DOHH2 (cell line): ENCODE data around the gene ADGRL4.
"Not testable (repeated sequence)": the region's sequence is repeated elsewhere in the genome, so short reads cannot be mapped to it uniquely, and the experiment has no call there.

Experiments used
- H3F3A ChIP-seq: fragments of 200-600 bp; sonication (generic), shearing (Covaris generic); 2 replicates; pipeline ENCODE4 v1.6.0; 2016; ENCODE audit warnings: antibody characterized with exemption, mild to moderate bottlenecking; ENCODE audit not compliant: control insufficient read depth, insufficient read depth
- H3K27ac ChIP-seq: fragments of 200-600 bp; sonication (generic); 2 replicates; pipeline ENCODE4 v1.5.1; 2014; ENCODE audit warnings: low read depth, mild to moderate bottlenecking, low read length, moderate library complexity
- H3K27me3 ChIP-seq: fragments of 200-600 bp; sonication (generic); 2 replicates; pipeline ENCODE4 v1.6.1; 2014; ENCODE audit warnings: mild to moderate bottlenecking, low read length, mixed read lengths; ENCODE audit not compliant: control insufficient read depth
- H3K36me3 ChIP-seq: fragments of 200-600 bp; sonication (generic); 2 replicates; pipeline ENCODE4 v1.6.1; 2014; ENCODE audit warnings: mild to moderate bottlenecking, low read length, moderate library complexity, mixed read lengths; ENCODE audit not compliant: control insufficient read depth
- H3K4me1 ChIP-seq: fragments of 200-600 bp; sonication (generic); 2 replicates; pipeline ENCODE4 v1.6.1; 2014; ENCODE audit warnings: mild to moderate bottlenecking, low read length, mixed read lengths; ENCODE audit not compliant: control insufficient read depth
- H3K4me2 ChIP-seq: fragments of 200-600 bp; sonication (generic); 2 replicates; pipeline ENCODE4 v1.6.0; 2014; ENCODE audit warnings: mild to moderate bottlenecking, low read length, moderate library complexity
- H3K4me3 ChIP-seq: fragments of 200-600 bp; sonication (generic); 2 replicates; pipeline ENCODE4 v1.5.1; 2014; ENCODE audit warnings: mild to moderate bottlenecking, low read length, mixed read lengths
- H3K79me2 ChIP-seq: fragments of 200-600 bp; sonication (generic); 2 replicates; pipeline ENCODE4 v1.6.1; 2014; ENCODE audit warnings: mild to moderate bottlenecking, low read length, mixed read lengths; ENCODE audit not compliant: control insufficient read depth
- H3K9me2 ChIP-seq: fragments of 200-600 bp; sonication (generic); replicated peaks from 2 replicates; pipeline ENCODE4 v1.6.1; 2014; ENCODE audit warnings: mild to moderate bottlenecking, low read length, mixed read lengths; ENCODE audit not compliant: control insufficient read depth
- H3K9me3 ChIP-seq: fragments of 200-600 bp; sonication (generic); 2 replicates; pipeline ENCODE4 v1.6.1; 2014; ENCODE audit warnings: antibody characterized with exemption, low read length, mixed read lengths; ENCODE audit not compliant: control insufficient read depth, insufficient read depth
- H4K20me1 ChIP-seq: fragments of 200-600 bp; sonication (generic); 2 replicates; pipeline ENCODE4 v1.6.0; 2014; ENCODE audit warnings: low read depth, mild to moderate bottlenecking, antibody characterized with exemption, low read length, moderate library complexity; ENCODE audit not compliant: control insufficient read depth, insufficient read depth
- EZH2phosphoT487 ChIP-seq: fragments of 200-600 bp; sonication (generic); IDR thresholded peaks from 2 replicates; pipeline ENCODE4 v1.6.1; 2017; ENCODE audit warnings: borderline replicate concordance, mild to moderate bottlenecking, antibody characterized with exemption, low read length, moderate library complexity, mixed read lengths
- TF ChIP-seq, protein P1 (sequence below): fragments of 200-600 bp; sonication (generic); IDR thresholded peaks from one replicate; pipeline ENCODE4 v1.5.1; 2014; ENCODE audit warnings: antibody characterized with exemption, mild to moderate bottlenecking, low read depth, low read length; ENCODE audit not compliant: poor library complexity, severe bottlenecking

The ADGRL4 gene

DNA sequence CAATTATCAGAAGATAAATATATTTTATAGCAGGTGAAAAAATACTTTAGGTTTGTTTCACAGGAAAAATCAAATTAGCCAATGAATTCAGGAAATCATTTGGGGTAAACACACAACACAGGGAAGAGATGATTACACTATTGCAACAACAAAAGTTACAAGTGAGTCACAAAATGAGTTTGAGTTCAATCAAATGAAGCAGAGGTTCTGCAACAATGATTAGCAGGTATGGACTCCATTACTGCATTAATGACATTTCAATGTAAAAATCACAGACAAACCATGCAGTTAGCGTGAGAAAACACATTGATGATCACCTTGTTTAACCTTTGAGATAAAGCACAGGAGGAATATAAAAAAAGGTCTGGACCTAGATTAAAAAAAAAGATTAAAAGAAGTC, 9.7 kb downstream of the ADGRL4 start:
- Histone ChIP-seq H3F3A (no peaks in the 10 kb centered on the region), H3K9me3 (no peaks in the 10 kb centered on the region), H3K79me2 (no peaks in the 10 kb centered on the region), H3K4me1 (no peaks in the 10 kb centered on the region), H3K27me3 (no peaks in the 10 kb centered on the region), H3K27ac (no peak overlapping the region), H3K9me2 (no peaks in the 10 kb centered on the region), H3K4me2 (no peak overlapping the region), H3K4me3 (no peak overlapping the region), H3K36me3 (no peaks in the 10 kb centered on the region), H4K20me1 (no peaks in the 10 kb centered on the region)
- TF ChIP-seq, protein P1, sequence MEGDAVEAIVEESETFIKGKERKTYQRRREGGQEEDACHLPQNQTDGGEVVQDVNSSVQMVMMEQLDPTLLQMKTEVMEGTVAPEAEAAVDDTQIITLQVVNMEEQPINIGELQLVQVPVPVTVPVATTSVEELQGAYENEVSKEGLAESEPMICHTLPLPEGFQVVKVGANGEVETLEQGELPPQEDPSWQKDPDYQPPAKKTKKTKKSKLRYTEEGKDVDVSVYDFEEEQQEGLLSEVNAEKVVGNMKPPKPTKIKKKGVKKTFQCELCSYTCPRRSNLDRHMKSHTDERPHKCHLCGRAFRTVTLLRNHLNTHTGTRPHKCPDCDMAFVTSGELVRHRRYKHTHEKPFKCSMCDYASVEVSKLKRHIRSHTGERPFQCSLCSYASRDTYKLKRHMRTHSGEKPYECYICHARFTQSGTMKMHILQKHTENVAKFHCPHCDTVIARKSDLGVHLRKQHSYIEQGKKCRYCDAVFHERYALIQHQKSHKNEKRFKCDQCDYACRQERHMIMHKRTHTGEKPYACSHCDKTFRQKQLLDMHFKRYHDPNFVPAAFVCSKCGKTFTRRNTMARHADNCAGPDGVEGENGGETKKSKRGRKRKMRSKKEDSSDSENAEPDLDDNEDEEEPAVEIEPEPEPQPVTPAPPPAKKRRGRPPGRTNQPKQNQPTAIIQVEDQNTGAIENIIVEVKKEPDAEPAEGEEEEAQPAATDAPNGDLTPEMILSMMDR, result no peak
- no peak for TF ChIP-seq EZH2phosphoT487

DNA sequence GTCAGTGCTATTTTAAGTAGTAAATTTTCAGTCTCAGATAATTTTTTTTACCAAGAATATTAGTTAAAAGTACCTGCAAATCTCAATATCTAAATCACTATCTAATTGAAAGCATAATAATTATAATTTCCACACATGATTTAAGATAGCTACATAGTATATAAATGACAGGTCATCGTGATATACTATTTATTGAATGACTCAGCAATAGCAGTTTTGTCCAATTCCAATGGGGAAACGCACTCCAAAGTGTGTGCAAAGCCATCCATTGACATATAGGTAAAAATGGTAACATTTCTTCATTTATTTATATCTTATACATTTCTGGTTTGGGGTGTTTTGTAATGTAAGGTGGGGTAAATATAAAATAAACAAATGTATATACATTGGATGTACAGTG, 19.5 kb downstream of the ADGRL4 start:
- Histone ChIP-seq H3F3A (no peaks in the 10 kb centered on the region), H3K9me2 (no peaks in the 10 kb centered on the region), H3K9me3 (no peaks in the 10 kb centered on the region), H3K4me3 (no peak overlapping the region), H3K27ac (no peak overlapping the region), H4K20me1 (no peaks in the 10 kb centered on the region), H3K27me3 (no peaks in the 10 kb centered on the region), H3K4me1 (no peaks in the 10 kb centered on the region), H3K4me2 (no peak overlapping the region), H3K79me2 (no peaks in the 10 kb centered on the region), H3K36me3 (no peaks in the 10 kb centered on the region)
- TF ChIP-seq, protein P1, result no peak
- no peak for TF ChIP-seq EZH2phosphoT487

DNA sequence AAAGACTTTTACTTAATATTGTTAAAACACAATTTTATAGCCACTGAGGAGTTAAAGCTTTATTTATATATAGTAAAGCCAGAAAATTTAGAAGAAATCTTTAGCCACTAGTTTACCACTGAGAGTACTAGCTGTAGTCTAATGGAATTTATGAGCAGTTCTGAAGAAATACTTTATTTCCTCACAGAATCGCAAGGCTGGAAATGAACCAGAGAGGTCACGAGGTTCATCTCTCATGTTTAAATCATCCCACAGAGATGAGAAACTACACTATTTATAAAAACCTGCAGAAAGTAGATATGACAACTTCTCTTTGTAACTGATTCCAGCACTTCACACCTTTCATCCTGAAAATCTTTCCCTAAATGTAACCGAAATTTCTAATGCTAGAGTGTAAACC, 26.0 kb downstream of the ADGRL4 start:
- no peaks in the 10 kb centered on the region for H3K4me1 ChIP-seq
- no peak for TF ChIP-seq EZH2phosphoT487
- TF ChIP-seq, protein P1, result no peak
- H3K27ac ChIP-seq, result no peak overlapping the region
- H3K9me2 ChIP-seq, result no peaks in the 10 kb centered on the region
- H3K9me3 ChIP-seq, result no peaks in the 10 kb centered on the region
- H3K4me3 ChIP-seq, result no peak overlapping the region
- no peaks in the 10 kb centered on the region for H3K79me2 ChIP-seq
- no peaks in the 10 kb centered on the region for H4K20me1 ChIP-seq
- no peaks in the 10 kb centered on the region for H3K27me3 ChIP-seq
- no peak overlapping the region for H3K4me2 ChIP-seq
- H3K36me3 ChIP-seq, result no peaks in the 10 kb centered on the region
- no peaks in the 10 kb centered on the region for H3F3A ChIP-seq

DNA sequence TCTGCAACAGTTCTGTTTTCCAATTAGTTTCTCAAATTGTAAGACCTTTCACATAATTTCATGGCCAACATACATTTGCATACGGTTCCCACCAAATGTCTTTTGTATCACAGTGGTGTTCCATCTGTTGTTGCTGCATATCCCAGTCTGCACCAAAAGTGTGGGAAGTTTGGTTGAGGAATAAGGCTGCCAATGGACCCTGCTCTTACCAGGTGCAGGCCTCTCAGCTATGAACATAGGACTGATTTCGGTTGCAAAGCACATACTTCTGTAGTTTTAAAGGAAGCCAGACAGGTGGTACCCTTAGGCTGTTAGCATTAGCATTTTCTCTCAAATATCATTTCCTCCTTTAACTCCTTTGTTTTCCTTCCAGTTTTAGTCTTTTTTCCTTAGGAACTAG, 33.8 kb downstream of the ADGRL4 start:
- Histone ChIP-seq H3K79me2 (no peaks in the 10 kb centered on the region), H3K9me3 (no peaks in the 10 kb centered on the region), H3F3A (no peaks in the 10 kb centered on the region)

DNA sequence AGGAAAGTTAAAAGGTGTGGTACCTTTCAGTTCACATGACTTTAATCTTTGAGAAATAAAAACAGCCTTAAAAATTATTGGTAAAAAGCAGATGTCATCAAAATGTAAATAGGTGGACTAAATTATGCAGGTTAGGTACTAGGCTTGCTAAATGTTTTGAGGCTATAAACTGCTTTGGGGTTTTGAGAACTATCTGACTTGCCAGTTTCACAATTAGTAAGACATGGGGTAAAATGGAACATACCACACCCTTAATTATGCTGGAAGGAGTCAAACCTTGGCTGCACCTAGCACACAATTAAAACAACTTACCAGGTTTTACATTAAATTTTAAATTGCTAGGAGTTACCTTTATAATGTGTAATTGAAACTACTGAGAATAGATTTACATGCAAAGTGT, 39.4 kb downstream of the ADGRL4 start:
- H3F3A ChIP-seq, H3K4me2 ChIP-seq, H3K36me3 ChIP-seq, H3K9me3 ChIP-seq, H4K20me1 ChIP-seq, H3K9me2 ChIP-seq, H3K27ac ChIP-seq, H3K4me1 ChIP-seq, H3K4me3 ChIP-seq, H3K27me3 ChIP-seq, H3K79me2 ChIP-seq: not testable (repeated sequence)

More for the DNA sequence above, 33.8 kb downstream of the ADGRL4 start:
- TF ChIP-seq EZH2phosphoT487, result no peak
- TF ChIP-seq, protein P1, result no peak
- no peaks in the 10 kb centered on the region for H3K9me2 ChIP-seq
- H3K4me2 ChIP-seq, result no peak overlapping the region
- no peaks in the 10 kb centered on the region for H3K36me3 ChIP-seq
- no peak overlapping the region for H3K27ac ChIP-seq
- H3K4me1 ChIP-seq, result no peaks in the 10 kb centered on the region
- H3K4me3 ChIP-seq, result no peak overlapping the region
- H3K27me3 ChIP-seq, result no peaks in the 10 kb centered on the region
- H4K20me1 ChIP-seq, result no peaks in the 10 kb centered on the region
